Measurements from ENCODE around the gene UBL7.
A peak's percentile ranks its signal among the peaks of the same experiment; 100 is the strongest.

Gene UBL7

DNA sequence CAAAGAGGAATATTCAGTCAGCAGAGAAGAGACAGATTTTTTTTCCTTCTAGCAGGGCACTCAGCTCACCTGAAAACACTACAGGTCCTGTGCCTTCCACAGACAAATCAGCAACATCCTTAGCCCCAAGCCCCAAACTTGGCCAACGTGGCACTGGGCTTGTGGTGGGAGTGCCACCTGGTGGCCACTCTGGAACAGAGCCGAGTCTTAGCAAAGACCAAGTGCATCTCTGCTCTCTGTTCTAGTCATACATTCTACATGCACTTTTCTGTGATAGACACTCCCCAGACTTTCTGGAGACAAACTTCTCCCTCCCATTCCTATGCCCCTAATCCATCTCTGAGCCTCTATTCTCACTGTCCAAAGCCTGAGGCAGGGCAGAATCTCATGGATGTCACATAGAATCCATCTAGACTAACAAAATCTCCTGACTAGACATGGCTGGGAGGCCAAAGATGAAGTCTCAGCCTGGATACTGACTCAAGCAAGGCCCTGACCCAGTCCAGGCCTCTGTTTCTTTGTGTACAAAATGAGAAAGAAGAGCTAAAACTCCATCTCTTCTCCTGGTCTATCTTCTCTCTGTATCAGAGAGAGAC is 22.1 kb downstream of the UBL7 start:
- peak; percentile 78 to 82 for DNase-seq

DNA sequence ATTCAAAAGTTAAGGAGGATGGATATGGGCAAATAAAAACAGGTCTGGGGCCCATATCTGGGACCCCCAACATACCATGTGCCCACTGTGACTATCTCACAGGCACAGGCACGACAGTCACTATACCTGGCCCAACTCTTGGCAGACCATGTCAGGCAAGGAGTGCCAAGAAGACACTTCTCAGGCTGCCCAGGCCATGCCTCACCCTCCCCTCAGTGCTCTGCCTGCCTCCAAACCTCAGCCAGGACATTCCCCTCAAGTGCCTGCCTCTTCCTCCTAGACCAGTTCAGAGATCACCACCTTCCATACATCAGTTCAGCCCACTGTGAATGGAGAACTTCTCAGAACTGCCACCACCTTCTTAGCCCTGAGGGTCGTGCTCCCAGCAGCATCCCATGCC is 22.8 kb downstream of the UBL7 start:
- no peak for DNase-seq

DNA sequence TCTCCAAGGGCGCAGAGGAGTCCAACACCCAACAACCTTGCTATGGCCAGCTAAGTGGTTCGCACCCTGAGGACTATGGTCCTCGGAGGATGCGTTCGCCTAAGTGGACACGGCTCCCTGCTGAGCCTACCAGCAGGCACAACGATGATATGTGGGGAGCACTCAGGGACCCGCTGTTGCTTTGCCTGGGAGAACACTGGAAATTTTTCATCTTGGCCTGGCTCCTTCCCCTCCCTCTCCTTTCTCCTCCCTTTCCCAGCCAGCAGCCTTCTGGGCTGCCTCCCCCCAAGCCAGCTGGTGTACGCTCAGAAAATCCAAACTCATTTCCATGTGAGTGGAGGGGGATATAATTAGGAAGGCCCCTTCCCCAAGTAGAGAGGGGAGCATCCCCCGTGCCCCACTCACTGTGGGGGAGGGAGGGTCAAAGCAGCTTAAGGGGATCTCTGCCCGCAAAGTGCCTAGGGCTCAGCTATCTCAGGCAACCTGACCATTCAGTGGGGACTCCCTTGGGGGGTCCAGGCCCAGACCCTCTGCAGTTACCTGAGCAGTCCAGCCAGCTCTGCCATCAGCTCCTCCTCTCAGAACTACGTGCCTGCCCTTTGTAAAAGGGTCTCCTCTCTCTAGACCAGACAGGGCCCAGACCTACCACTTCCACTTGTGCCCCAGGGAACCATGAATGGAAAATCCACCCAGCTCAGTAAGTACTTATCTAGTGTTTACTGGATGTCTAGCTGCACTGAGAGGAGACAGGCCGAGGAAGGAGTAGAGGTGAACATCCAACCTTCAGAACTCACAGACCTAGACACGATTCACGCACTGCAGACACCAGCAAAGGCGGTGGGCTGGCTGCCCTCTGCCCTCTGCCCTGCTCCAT is 26.5 kb downstream of the UBL7 start:
- DNase-seq: no peak

DNA sequence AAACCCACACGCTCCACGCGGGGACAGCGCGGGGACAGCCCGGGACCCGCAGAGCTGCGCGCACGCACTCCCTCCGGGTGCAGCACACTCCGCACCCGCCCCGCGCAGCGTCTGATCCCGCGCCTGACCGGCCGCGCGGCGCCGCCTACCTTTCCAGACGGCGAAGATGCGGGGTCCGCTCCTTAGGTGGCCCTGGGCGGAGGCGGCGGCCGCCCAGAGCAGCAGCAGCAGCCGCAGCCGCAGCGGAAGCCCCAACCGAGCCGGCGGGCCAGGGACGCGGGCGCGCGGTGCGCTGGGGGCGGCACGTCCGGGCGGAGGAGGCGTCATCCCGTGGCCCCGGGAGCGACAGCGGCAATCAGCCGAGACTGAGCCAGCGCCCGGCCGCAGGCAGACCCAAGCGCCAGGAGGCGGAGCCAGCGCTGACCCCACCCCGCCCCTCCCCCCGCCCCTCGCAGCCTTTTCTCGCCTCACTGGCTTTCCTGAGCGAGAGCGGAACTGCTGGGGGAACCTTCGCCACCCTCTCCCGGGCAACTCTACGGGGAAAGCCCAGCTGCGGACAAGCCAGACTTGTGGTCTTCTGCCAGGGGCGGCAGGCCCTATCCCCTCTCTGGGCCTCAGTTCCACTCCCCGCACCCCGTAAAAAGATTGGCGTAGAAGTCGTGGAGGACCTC is 27.2 kb downstream of the UBL7 start, which contains the start of gene SEMA7A:
SEMA7A (minus strand) TSS at position 367 of the 671 bp plus-strand sequence; CDS start at position 327, 40 bp downstream.
- peak; percentile 84 to 88 for DNase-seq

DNA sequence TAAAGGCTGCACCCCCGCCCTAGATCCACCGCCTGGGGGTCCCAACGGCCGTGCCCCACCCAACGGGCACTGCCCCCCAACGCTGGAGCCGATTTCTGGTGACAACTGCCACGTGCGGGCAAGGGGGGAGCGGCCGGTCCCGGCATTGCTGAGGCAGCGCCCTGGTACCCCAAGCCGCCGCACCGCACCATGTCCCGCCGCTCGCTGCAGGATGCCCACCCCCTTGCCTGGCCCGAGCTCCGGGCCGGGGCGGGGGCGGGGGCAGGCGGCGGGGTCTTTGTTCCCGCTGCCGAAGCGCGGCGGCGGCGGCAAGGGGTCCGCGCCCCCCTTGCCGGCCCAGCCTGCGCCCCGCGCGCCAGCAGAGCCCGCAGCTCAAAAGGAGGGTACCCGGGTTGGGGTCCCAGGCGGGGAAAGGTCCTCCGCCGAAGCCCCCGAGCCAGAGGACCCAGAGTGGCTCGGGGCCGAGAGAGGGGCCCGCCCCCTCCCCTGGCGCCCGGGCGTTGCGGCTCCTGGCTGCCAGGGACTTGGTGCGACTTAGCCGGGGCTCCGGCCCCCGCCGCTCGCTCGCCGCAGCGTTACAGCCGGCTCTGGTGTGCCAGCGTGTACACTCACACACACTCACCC is 27.9 kb downstream of the UBL7 start:
- no peak for DNase-seq

DNA sequence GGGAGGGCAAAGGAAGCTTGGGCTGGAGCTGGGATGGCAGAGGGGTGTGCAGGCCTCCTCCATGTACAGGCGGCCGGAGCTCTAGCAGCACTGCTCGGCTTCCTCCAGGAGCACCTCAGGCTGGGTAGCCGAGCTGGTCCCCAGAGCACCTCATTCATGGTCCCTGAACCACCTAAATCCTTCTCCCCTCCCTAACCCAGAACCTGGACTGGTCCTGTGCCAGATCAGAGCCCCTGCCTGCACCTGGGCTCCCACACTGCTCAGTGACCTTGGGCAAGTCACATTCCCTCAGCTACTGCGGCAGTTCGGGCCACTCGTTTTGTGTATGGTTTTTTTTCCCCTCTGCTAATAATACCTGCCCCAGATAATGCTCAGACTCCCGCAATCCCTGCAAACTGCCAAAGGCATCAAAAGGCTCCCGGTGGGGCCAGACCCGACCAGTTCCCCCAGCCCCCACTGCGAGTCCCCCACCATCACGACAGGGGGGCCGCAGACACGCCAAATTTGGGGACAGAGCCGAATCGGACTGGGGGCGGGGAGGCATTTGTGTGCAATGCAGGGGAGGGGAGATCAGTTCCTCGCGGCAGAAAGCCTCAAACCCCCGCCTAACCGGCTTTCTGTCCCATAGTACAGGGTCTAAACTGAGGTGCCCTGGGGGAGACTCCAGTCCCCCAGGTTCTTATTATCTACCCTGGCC is 28.5 kb downstream of the UBL7 start:
- DNase-seq: no peak

DNA sequence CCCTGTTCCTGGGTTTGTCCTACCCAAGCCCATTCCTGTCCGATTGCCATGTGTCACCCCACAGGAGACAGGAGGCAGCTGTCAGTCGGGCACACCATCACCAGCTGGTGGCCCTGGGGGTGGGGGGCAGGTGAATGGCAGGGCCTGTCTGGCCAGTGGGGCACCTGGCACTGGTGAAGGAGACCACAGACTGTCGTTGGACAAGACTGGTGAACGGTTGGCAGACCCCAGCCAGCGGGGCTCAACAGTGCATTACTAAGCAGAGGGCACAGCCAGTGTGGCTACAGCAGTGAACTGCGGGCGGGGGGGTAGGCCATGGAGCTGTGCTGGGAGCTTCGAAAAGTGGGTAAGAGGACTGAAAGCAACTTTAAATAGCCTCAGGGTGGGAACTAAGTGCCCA is 29.3 kb downstream of the UBL7 start:
- no peak for DNase-seq

DNA sequence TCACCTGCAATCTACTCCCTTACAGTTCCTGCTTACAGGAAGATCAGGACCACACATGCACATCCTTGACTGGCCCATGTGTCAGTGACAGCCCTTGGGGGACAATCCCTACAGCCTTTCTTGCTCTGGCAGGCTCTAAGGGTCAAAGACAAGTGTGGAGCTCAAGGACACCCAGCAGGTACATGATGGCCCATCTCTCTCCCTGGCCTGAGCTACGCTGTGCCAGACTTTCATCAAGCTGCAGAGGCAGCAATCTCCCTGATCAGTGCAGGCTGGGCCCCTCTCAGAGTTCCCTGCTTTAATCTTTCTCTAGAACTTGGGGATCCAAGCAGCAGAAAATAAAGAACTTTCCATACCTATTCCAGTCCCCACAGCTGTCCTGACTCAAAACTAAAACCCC is 29.8 kb downstream of the UBL7 start:
- no peak for DNase-seq

DNA sequence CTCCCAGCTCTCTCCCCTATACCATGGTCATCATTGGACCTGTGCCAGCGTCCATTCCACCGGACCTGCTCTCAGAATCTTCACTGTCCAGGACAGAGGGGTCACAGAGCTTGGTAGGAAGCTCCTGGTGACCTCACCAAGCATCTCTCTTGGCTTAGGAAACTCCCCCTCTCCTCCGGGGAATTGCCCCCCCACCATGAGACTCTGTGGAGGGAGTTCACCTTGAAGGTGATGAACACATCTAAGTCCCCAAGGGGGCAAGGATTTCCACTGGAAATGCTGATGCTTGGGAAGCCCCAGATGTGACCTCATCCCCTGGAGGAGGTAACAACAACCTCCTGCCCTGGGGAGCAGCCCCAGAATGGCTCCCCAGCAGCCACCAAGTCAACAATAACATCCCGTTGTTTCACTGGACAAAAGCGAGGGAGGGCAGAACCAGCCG is 30.4 kb downstream of the UBL7 start:
- DNase-seq: peak in 1 of 2 donors; percentile 52

DNA sequence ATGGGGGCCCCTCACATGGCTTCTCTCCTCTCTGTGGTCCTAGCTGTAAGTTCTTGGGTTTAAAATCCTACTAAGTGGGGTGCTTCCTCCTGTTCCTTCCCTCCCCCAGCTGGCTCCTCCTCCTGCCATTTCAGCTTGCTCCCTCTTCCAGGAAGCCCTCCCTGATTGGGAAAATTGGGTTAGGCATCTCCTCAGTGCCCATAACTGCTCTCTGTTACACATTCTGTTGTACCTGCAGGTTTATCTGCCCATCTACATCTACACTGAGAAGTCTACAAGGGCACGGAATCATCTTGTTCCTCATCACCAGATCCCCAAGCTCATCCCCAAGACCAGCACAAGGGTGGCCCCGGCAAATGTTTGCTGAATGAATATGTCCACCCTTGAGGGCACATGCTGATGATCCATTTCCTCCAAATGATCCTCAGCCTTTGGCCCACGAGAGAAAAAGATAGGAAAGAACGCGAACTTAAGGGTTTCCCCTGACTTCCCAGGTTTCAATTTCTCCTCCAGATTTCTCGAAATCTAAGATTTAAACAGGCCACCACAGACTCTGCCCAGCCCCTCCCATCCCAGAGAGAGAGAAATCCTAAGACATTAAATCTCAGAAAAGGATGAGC is 31.1 kb downstream of the UBL7 start:
- DNase-seq: no peak

DNA sequence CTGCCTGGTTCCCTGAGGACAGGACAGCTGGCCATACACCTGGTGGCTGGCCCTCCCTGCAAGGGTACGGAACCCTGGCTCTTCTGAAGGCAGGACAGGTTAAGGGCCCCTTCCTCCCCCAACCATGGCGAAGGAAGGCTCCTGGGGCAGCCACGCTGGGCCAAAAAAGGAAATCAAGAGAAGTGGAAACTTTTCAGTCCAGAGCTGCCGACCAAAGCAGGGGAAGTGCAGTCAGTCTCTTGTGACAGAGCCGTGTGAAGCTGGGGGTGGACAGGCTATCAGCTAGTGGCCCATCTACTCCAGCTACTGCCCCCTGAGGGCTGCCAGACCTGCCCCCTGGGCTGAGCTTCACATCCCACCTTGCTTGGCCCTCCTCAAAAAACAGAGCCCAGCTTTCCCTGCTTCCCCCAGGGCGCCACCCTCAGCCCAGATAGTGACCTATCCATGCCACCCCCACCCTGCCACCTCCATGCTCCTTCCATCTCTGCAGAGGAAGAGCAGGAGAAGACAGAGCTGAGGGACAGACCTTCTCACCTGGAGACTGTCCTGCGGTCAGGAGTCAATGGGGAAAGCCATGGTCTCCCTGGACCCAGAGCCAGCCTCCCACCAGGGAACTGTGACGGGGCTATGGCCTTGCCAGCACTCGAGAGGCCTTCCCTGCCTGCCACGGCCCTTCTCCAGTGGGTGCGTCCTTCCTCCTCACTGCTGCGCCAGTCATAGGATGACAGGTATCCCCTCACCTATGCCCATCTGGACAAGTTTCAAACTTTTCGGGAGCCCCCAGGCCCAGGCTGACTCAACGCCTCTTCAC is 31.8 kb downstream of the UBL7 start:
- DNase-seq: no peak

DNA sequence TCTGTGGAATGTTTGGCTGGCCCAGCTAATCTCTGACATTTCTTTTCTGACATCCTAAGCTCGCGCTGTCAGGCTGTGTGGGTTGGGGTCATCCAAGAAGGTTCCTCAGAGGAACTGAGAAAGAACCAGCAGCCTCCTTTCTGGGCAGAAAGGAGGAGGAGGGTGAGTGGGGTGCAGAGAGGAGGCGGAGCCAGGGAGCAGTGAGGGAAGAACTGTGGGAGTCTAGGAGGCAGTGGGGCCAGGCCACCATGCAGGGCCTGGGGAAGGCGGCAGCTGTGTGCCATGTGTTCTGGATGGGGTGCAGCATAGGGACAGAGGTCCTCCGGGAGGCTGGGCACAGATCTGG is 32.5 kb downstream of the UBL7 start:
- DNase-seq: no peak

DNA sequence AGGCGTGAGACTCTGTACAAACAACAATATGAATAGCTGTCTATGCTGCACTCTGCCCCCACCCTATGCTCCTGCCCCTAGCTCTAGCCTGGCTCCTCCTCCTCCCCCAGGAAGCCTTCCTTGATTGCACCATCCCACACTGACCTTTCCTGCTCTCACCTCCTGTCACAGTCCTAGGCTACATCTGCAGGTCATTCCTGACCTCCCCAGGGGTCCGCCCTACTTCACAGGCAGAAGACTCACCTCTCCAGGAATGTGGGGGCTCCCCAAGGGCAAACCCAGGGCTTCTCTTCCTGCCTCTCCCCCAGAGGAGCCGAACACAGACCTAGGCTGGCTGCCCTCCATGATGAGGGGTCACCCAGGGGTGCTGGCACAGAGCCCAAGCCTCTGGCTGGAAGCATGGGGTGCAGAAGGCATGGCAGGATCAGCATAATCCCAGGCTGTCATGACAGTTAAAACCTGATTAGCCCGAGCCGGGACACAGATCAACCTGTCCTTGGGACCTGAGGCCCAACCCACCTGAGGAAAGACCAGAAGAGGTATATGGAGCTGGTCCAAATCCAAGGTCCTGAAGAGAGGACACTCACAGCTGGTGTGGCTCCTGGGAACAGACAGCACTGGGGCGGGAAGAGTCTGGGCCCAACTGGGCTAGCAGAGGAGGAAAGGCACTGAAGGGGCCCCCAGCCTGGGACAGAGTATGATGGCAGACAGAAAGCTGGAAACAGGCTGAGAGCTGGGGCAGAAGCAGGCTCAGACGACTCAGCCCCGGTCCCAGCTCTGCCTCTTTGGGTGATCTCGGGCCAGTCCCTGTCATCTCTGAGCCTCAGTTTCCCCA is 33.1 kb downstream of the UBL7 start:
- DNase-seq: no peak

DNA sequence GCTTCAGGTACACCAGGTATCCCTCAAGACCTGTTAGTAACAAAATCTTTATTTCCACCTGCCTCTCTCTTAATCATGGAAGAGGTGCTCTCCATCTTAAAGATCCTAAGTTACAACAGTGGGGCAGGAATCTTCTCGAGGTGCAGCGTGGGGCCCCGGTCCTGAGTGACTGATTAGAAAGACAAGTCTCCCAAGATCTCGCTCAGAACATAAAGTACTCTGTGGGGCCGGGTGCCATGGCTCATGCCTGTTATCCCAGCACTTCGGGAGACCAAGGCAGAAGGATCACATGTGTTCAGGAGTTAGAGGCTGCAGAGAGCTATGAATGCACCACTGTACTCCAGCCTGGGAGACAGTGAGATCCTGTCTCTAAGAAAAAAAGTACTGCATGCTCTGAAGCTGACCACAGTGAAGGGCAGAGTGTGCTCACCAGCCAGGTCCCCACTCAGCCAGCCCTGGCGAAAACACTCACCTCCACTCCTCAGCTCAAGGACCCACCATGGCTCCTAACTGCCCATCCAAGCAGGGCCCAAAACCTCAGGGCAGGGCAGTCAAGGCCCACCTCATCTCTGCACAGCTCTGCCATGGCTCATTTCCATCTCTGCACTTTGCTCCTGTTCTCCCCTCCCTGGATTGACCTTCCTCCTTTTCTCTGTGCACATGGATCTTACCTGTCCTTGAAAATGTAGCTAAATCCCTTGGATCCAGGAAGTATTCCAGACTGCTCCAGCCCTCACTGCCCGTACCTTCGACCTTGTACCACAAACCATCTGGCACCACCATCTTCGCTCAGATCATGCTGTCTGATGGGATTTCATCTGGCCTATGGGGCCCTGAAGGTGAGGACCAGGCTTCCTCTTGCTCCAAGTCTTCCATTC is 34.3 kb downstream of the UBL7 start:
- no peak for DNase-seq

DNA sequence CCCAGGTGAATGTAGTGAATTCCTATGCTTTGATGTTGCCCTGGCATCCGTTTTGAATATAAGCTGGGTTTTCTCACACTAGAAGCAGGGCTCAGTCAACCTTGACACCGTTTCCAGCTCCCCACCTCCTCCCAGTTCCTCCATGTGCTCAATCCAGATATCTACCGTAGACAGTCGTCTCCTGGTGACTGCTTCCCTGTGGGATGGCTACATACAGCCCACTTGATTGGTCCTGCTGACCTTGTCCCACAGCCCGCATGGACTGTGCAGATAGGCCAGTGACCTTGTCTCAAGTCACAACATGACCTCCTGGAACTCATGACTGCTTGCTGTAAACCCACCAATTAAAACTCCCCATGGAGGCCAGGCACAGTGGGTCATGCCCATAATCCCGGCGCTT is 35.3 kb downstream of the UBL7 start:
- no peak for DNase-seq

DNA sequence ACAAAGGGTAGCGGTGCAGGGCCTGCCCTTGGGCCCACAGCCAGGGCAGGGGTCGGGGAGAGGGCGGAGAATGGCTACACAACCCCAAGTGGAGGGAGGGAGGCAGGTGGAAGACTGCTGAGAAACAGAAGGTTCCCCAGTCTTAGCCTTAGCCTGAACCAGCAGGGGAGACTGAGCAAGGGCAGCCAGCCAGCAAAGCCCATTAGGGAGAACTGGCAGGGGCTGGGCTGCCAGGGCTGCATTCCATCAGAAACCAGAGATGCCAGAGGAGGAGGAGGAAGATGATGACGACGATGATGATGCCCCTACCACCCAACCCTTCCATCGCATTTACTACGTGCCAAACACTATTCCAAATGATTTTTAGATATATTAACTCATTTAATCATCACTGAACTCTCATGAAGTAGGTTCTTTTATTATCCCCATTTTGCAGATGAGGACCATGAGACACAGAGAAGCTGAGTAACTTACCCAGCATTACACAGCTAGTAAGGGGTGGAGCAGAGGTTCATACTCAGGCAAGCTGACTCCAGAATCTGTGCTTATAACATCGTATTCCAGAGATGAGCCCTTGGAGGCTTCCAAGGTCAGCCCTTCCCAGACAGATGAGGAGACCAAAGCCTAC is 35.9 kb downstream of the UBL7 start:
- DNase-seq: no peak

DNA sequence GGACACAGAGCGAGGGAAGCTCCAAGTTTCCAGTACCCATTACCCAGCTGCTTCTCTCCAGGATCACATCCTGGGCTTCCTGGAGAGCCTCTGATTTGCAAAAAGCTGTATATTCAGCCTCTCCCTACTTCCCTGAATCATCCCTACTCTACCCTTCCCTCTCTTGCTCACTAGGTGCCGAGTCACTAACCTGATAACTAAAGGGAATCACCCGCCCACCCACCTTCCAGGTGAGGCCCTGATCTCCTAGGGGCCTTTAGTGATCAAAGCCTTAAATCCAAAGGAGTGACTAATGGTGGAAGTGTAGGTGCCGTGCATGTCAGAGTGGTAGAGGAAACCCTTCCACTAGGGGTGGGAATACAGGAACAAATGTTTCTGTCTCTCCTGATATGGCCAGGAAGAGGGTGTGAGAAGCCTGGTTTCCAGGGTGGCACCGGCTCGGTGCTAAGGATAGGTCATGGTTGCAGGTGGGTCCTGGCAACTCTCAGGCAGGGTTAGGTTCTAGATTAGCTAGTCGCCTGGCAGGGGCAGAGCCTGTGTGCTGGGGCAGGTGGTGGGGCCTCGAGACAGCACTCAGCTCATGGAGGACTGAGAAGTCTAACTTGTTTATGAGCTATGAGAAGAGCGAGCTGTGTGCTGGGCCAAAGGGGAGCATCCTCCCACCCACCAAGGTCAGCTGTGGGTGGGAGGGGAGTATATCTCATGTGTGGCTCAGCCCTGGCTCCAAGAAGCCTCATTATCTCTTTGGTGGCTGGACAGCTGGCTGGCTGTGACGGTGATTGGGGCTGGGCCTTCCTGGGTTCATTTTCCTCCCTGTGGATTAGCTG is 37.3 kb downstream of the UBL7 start:
- no peak for DNase-seq
